ENCODE data around the gene SLC1A4. TPM values are rescaled to one million over a fixed set of nuclear protein-coding genes. Genes with fewer than 3 reads are reported as not detected.
A peak's percentile ranks its signal among the peaks of the same experiment; 100 is the strongest.
"Not testable (repeated sequence)": the region's sequence is repeated elsewhere in the genome, so short reads cannot be mapped to it uniquely, and the experiment has no call there.

Gene SLC1A4
- total and polyA plus RNA-seq, 4 donors: 3.4 to 23.4 (median 9.6) TPM

DNA sequence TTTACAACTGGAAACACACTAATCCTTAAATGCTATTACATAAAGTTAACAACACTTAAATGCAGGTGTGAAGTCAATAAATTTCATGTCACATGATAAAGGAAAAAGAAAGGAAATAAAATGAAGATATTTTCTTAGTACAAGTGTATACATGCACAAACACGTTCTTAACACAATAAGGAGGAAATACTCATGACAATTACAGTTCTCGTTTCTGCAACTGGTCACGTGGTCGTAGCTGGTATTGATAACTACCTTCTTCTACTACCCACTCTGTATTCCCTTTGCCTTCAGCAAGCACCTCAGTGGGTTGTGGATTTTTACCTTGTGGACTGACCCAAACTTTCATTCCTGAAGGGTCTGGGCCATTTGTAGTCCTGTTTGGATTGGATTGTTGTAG lies 26.1 kb upstream of the SLC1A4 start:
- not testable (repeated sequence) for H3K27ac ChIP-seq (ENCODE audit: low read depth in 1 of 2, low read length in 2 of 2); H3K9ac ChIP-seq (ENCODE audit: low read depth in 1 of 2, low read length in 2 of 2); H3K36me3 ChIP-seq (ENCODE audit: control insufficient read depth in 4 of 4, insufficient read depth in 3 of 4, low read depth in 1 of 4, low read length in 3 of 4); DNase-seq (ENCODE audit: low spot score); H3K9me3 ChIP-seq (ENCODE audit: control insufficient read depth in 4 of 4, low read length in 3 of 4); H3K4me3 ChIP-seq (ENCODE audit: low read depth in 1 of 3, low read length in 3 of 3); H3K27me3 ChIP-seq (ENCODE audit: control insufficient read depth in 4 of 4, insufficient read depth in 4 of 4, low read length in 3 of 4)
- peaks cover 11 to 32% (median 27%) of the 10 kb centered on the region in 4 donors for H3K4me1 ChIP-seq (ENCODE audit: control insufficient read depth in 4 of 4, insufficient read depth in 4 of 4, low read length in 3 of 4)
- 86% methylated on average over 4 of the region's 4 CpGs for WGBS

- peak; percentile 9 for TF ChIP-seq CTCF (IDR thresholded peaks at IDR 0.05; ENCODE audit: low read depth, low read length, missing input control)
- no peak for TF ChIP-seq FOXA2 (IDR thresholded peaks at IDR 0.05)
- peak; percentile 57 to 74 for TF ChIP-seq RAD21 (IDR thresholded peaks at IDR 0.05)
- Histone ChIP-seq H3K27ac (ENCODE audit: low read depth in 1 of 2, low read length in 2 of 2) (no peak overlapping the region), H3K4me1 (ENCODE audit: control insufficient read depth in 4 of 4, insufficient read depth in 4 of 4, low read length in 3 of 4) (peaks cover 8 to 29% (median 24%) of the 10 kb centered on the region in 4 donors), H3K27me3 (ENCODE audit: control insufficient read depth in 4 of 4, insufficient read depth in 4 of 4, low read length in 3 of 4) (no peaks in the 10 kb centered on the region), H3K9me3 (ENCODE audit: control insufficient read depth in 4 of 4, low read length in 3 of 4) (no peaks in the 10 kb centered on the region), H3K9ac (ENCODE audit: low read depth in 1 of 2, low read length in 2 of 2) (no peak overlapping the region), H3K36me3 (ENCODE audit: control insufficient read depth in 4 of 4, insufficient read depth in 3 of 4, low read depth in 1 of 4, low read length in 3 of 4) (no peaks in the 10 kb centered on the region), H3K4me3 (ENCODE audit: low read depth in 1 of 3, low read length in 3 of 3) (no peak overlapping the region)
- DNase-seq (ENCODE audit: low spot score): no peak
- 91% methylated on average over 1 of the region's 1 CpG for WGBS
These were observed 25.5 kb upstream of the SLC1A4 start for GRCh38 chr2:64963719-64964118.

DNA sequence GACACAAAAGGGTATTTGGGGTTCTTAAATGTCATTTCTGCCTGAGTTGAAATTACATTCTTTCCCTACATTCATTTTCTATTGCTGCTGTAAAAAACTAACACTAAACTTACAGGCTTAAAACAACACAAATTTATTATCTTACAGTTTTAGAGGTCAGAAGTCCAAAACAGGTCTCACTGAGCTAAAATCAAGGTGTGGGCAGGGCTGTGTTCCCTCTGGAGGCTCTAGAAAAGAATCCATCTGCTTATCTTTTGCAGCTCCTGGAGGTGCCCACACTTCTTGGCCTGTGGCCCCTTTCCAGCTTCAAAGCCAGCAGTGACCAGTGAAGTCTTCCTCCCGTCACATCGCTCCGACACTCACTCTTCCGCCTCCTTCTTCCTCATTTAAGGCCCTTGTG lies 23.2 kb upstream of the SLC1A4 start:
- no peaks in the 10 kb centered on the region for H3K36me3 ChIP-seq (ENCODE audit: control insufficient read depth in 4 of 4, insufficient read depth in 3 of 4, low read depth in 1 of 4, low read length in 3 of 4)
- TF ChIP-seq HNF4G (IDR thresholded peaks at IDR 0.05): no peak
- no peak for DNase-seq (ENCODE audit: low spot score)
- no peak overlapping the region for H3K9ac ChIP-seq (ENCODE audit: low read depth in 1 of 2, low read length in 2 of 2)
- peaks cover 4 to 24% (median 18%) of the 10 kb centered on the region in 4 donors for H3K4me1 ChIP-seq (ENCODE audit: control insufficient read depth in 4 of 4, insufficient read depth in 4 of 4, low read length in 3 of 4)
- H3K27ac ChIP-seq (ENCODE audit: low read depth in 1 of 2, low read length in 2 of 2): no peak overlapping the region
- H3K27me3 ChIP-seq (ENCODE audit: control insufficient read depth in 4 of 4, insufficient read depth in 4 of 4, low read length in 3 of 4): no peaks in the 10 kb centered on the region
- H3K9me3 ChIP-seq (ENCODE audit: control insufficient read depth in 4 of 4, low read length in 3 of 4): no peaks in the 10 kb centered on the region
- H3K4me3 ChIP-seq (ENCODE audit: low read depth in 1 of 3, low read length in 3 of 3): no peak overlapping the region
- 92% methylated on average over 4 of the region's 4 CpGs for WGBS

- TF ChIP-seq FOXA1 (IDR thresholded peaks at IDR 0.05) (no peak), JUND (IDR thresholded peaks at IDR 0.05) (peak in 1 of 2 donors; percentile 32), RXRA (IDR thresholded peaks at IDR 0.05) (peak in 1 of 2 donors; percentile 50), YY1 (IDR thresholded peaks at IDR 0.05) (peak; percentile 26), FOXA2 (IDR thresholded peaks at IDR 0.05) (peak; percentile 28), GABPA (IDR thresholded peaks at IDR 0.05 in 1 of 2, conservative IDR thresholded peaks at IDR 0.05 in 1 of 2) (no peak), HNF4A (conservative IDR thresholded peaks at IDR 0.05) (peak; percentile 21 to 56), EGR1 (IDR thresholded peaks at IDR 0.05; ENCODE audit: low read depth in 2 of 2) (peak in 1 of 2 donors; percentile 34)
- TF ChIP-seq, protein P1, sequence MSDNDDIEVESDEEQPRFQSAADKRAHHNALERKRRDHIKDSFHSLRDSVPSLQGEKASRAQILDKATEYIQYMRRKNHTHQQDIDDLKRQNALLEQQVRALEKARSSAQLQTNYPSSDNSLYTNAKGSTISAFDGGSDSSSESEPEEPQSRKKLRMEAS (IDR thresholded peaks at IDR 0.05): no peak
- TF ChIP-seq, protein P2, sequence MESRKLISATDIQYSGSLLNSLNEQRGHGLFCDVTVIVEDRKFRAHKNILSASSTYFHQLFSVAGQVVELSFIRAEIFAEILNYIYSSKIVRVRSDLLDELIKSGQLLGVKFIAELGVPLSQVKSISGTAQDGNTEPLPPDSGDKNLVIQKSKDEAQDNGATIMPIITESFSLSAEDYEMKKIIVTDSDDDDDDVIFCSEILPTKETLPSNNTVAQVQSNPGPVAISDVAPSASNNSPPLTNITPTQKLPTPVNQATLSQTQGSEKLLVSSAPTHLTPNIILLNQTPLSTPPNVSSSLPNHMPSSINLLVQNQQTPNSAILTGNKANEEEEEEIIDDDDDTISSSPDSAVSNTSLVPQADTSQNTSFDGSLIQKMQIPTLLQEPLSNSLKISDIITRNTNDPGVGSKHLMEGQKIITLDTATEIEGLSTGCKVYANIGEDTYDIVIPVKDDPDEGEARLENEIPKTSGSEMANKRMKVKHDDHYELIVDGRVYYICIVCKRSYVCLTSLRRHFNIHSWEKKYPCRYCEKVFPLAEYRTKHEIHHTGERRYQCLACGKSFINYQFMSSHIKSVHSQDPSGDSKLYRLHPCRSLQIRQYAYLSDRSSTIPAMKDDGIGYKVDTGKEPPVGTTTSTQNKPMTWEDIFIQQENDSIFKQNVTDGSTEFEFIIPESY (IDR thresholded peaks at IDR 0.05): no peak
- WGBS: 35% methylated on average over 7 of the region's 7 CpGs
- no peaks in the 10 kb centered on the region for H3K36me3 ChIP-seq (ENCODE audit: control insufficient read depth in 4 of 4, insufficient read depth in 3 of 4, low read depth in 1 of 4, low read length in 3 of 4)
- H3K4me3 ChIP-seq (ENCODE audit: low read depth in 1 of 3, low read length in 3 of 3): peak overlapping the region in 1 of 3 donors; percentile 9
- H3K9me3 ChIP-seq (ENCODE audit: control insufficient read depth in 4 of 4, low read length in 3 of 4): no peaks in the 10 kb centered on the region
- H3K9ac ChIP-seq (ENCODE audit: low read depth in 1 of 2, low read length in 2 of 2): no peak overlapping the region
- H3K4me1 ChIP-seq (ENCODE audit: control insufficient read depth in 4 of 4, insufficient read depth in 4 of 4, low read length in 3 of 4): peaks cover 4 to 24% (median 18%) of the 10 kb centered on the region in 4 donors
- H3K27me3 ChIP-seq (ENCODE audit: control insufficient read depth in 4 of 4, insufficient read depth in 4 of 4, low read length in 3 of 4): no peaks in the 10 kb centered on the region
- H3K27ac ChIP-seq (ENCODE audit: low read depth in 1 of 2, low read length in 2 of 2): no peak overlapping the region
- DNase-seq (ENCODE audit: low spot score): no peak
These were observed 22.4 kb upstream of the SLC1A4 start for GRCh38 chr2:64966839-64967238.

All from liver (tissue), 9 donors.